ENCODE measurements around the gene SYNE2.

- TF ChIP-seq, protein P1, sequence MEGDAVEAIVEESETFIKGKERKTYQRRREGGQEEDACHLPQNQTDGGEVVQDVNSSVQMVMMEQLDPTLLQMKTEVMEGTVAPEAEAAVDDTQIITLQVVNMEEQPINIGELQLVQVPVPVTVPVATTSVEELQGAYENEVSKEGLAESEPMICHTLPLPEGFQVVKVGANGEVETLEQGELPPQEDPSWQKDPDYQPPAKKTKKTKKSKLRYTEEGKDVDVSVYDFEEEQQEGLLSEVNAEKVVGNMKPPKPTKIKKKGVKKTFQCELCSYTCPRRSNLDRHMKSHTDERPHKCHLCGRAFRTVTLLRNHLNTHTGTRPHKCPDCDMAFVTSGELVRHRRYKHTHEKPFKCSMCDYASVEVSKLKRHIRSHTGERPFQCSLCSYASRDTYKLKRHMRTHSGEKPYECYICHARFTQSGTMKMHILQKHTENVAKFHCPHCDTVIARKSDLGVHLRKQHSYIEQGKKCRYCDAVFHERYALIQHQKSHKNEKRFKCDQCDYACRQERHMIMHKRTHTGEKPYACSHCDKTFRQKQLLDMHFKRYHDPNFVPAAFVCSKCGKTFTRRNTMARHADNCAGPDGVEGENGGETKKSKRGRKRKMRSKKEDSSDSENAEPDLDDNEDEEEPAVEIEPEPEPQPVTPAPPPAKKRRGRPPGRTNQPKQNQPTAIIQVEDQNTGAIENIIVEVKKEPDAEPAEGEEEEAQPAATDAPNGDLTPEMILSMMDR (IDR thresholded peaks at IDR 0.05; ENCODE audit: poor library complexity, severe bottlenecking), result no peak
- TF ChIP-seq RAD21 (conservative IDR thresholded peaks at IDR 0.05) (no peak), EZH2 (IDR thresholded peaks at IDR 0.05; ENCODE audit: borderline replicate concordance, insufficient read depth, low read length, poor library complexity, severe bottlenecking) (no peak)
Measured at GRCh38 chr14:64012003-64012402, 159.2 kb downstream of the SYNE2 start.

All from neural cell (in vitro differentiated cells).